HL-60/S4 treated with retinoic acid at 250 ng/mL for 4 days and 3 days (cell line): ENCODE data around the gene PLPP4.

Source experiments
- in situ Hi-C: fragments of 300-500 bp; cut with MboI; formaldehyde crosslinking; loops from 2 replicates; pipeline ENCODE4 v1.7.0; 2022; ENCODE audit warnings: low sequenced_read_pairs

The PLPP4 gene

GRCh38 chr10:120456626-120457430 lies at the start of gene PLPP4:
PLPP4 (plus strand) TSS chr10:120457227; CDS start chr10:120457306, 79 bp downstream.
- in situ Hi-C loops = no loop called here

- in situ Hi-C loops = no loop called here
Observed at GRCh38 chr10:120409816-120410215, 47.2 kb upstream of the PLPP4 start.

DNA sequence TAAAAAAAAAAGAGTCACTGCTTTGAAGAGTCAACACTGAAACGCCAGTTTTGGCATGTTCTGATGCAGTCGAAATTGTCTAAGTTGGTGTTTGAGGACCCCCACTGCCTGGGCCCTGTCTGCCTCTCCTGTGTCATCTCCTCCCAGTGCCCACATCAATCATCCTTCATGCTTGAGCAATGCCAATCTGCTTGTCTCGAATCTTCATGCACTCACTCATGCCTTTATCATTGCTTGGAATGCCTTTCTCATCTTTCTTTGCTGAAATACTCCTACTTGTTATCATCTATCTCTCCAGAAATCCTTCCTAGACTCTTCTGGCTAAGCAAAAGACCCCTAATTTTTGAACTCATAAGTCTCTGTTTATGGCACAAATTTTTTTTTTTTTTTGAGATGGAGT lies 42.1 kb upstream of the PLPP4 start:
- in situ Hi-C loops = no loop called here

GRCh38 chr10:120415709-120416330 lies 41.2 kb upstream of the PLPP4 start:
- in situ Hi-C loops = no loop called here

- in situ Hi-C loops = no loop called here
Observed at GRCh38 chr10:120420421-120420820, 36.6 kb upstream of the PLPP4 start.

GRCh38 chr10:120421250-120421649 lies 35.8 kb upstream of the PLPP4 start:
- in situ Hi-C loops = no loop called here

GRCh38 chr10:120422457-120422856 lies 34.6 kb upstream of the PLPP4 start:
- in situ Hi-C loops = no loop called here

- in situ Hi-C loops = no loop called here
Observed at GRCh38 chr10:120423431-120424197, 33.4 kb upstream of the PLPP4 start.

- in situ Hi-C loops = no loop called here
Observed at GRCh38 chr10:120424198-120424464, 32.9 kb upstream of the PLPP4 start.

DNA sequence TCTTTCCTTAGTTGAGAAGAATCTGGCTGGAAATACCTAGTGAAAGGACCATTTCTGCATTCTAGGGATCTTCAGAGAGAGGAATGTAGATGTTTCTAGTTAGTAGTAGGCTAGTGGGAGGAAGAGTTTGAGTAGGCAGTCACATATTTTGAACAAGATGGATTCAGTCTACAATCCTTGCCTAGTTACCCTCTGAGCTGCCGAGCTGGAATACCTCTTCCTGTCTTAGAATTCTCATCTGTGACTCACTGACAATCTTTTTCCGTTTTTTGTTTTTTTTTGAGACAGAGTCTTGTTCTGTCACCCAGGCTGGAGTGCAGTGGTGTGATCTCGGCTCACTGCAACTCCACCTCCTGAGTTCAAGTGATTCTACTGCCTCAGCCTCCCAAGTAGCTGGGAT lies 30.7 kb upstream of the PLPP4 start:
- in situ Hi-C loops = no loop called here

DNA sequence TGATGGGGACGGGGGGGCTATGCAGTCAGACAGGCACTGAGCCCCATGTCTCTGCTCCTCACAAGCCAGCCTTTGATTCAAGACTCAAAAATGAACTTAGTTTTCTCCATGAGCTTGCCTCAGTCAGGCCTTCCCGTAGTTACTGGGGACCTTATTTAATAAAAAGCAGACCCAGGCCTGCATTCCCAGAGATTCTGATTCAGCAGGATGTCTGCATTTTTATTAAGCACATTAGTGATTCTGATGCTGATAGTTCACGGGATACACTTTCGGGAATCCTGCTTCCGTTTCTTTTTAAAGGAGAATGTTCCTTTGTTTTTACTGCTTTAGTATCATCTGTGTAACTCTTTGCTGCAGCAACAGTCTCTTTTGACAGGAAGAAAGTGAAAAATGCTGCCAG lies 28.3 kb upstream of the PLPP4 start:
- in situ Hi-C loops = no loop called here

DNA sequence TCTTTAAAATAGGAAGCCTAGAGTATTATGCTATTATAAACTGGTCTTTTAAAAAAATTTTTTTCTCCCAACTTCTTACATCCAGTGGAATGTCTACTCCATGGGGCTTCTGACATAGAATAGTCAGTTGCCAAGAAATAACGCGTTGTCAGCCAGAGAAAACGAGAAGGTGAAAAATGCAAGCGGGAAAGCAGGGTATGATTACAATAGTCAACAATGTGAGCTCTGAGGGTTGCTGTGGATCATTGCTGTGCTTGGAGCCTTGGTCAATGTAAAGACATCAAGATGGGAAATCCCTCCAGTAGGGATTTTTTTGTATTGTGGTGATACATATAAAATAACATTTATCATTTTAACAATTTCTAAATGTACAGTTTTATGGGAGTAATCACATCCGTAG lies 27.6 kb upstream of the PLPP4 start:
- in situ Hi-C loops = no loop called here

DNA sequence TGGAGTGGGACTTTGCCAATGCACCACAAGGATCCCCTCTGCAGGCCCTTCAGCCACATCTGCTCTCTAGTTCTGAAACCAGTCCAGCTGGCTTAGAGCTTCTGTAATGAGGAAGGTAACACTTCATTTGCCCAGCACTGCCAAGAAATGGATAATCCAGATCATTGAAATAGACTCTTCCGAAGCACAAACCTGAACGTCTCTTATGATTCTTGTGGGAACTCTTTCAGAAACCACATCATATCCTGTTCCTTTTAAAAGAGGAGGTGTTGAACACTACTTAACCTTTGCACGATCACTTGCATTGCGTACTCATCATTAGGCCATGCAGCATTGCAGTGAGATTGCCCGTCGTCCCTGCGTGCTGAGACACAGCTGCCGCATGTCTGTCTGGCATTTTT lies 25.8 kb upstream of the PLPP4 start:
- in situ Hi-C loops = no loop called here

- in situ Hi-C loops = no loop called here
Observed at GRCh38 chr10:120432209-120432608, 24.8 kb upstream of the PLPP4 start.

GRCh38 chr10:120433141-120433540 lies 23.9 kb upstream of the PLPP4 start:
- in situ Hi-C loops = no loop called here

DNA sequence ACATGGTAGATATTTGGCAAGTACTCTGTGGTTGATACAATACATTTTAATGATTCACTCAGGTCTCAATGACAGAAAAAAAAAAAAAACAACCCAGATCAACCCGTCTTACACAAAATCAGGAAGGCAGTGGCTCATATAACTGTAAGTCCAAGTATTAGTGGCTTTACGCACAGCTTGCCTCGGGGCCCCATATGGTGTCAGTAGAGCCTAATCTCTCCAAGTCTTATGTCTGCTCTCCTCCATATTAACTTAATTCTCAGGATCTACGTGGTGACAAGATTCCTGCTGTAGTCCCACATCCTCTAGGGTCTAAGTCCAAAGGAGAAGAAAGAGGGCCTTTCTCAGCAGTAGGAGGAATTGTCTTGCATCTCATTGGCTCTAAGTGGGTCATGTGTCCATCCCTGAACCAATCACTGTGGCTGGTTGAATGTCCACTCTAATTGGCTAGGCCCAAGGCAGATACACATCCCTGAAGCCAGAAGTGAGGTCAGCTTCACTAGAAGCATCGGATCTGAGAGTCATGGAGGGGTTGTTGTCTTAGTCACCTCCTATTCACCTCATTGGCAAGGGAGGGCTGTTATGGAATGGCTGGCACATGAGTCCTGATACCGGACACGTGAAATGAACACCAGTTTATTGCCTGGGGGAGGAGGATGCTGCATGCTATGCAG lies 20.5 kb upstream of the PLPP4 start:
- in situ Hi-C loops = no loop called here

GRCh38 chr10:120437541-120437940 lies 19.5 kb upstream of the PLPP4 start:
- in situ Hi-C loops = no loop called here

DNA sequence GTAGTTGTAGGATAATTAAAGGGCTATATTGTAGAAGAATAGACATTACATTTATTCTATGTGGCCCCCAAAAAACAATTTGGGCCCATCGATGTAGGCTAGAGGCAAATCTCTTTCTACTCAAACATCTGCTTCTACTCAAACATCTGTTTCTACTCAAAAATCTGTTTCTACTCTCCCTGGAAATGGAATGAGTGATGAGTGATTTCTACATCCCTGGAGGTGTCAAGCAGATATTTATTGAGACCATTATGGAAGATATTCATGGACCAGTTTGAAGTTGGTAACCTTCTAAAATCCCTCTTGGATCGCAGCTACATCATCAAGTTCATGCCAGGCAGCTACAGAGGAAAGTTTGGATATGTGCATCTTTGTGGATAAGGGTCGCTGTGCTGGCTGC lies 5.1 kb upstream of the PLPP4 start:
- in situ Hi-C loops = no loop called here

DNA sequence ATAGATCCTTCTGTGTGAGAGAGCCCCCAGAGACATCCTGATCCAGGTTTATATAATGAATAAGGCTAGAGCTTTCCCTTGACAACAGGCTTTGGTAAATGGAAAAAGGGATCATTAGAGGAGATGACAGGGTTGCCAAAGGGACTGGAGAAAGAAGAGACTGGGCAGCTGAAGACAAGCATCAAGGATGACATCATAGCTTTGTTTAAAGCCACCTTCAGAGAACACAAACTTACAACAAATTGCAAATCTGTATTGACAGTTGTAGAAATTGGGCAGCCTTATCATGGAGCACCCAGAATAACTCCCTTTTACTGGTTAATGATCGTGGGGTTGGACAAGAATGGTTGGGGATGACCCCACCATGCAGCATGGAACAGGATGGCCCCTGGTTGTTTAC lies 3.7 kb upstream of the PLPP4 start:
- in situ Hi-C loops = no loop called here

DNA sequence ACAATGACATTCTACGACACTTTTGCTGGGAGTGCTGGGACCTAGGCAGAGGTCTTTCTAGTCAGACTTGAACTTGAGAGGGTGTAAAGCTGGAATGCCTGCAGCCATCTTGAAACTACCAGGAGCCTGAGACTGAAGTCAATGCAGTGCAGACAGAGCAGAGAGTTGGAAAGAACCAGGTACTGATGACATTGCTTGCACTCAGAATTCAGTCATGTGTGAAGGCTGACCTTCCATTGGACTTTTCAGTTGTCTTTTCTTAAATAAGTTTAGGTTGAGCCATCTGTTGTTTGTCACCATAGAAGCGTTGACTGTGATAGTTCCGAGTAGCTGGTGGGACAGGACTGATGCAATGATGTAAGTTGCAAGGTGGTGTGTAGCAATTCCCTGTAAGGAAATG lies 3.1 kb upstream of the PLPP4 start:
- in situ Hi-C loops = no loop called here

GRCh38 chr10:120455004-120455403 lies 2.0 kb upstream of the PLPP4 start:
- in situ Hi-C loops = no loop called here

GRCh38 chr10:120455606-120456005 lies 1.4 kb upstream of the PLPP4 start:
- in situ Hi-C loops = no loop called here
